ENCODE measurements around the gene CUL4B.
A peak's percentile ranks its signal among the peaks of the same experiment; 100 is the strongest.

CUL4B gene

DNA sequence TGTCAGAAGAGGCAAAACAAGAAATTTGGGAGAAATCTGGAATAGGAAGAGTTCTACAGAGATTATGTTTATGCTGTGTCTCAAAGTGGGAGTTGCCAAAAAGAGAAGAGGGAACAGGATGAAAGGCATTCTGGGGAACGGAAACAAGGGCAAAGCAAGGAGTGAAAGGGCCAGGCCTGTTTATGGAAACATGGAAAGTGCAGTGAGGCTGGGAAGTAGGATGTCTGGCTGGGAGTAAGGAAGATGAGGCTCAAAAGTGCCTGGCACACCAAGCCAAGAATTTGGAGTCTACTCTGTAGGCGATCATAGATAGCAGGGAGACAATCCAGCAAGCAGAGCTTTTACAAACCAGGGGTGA is 1.8 kb upstream of the CUL4B start:
- no peak for DNase-seq
- Histone ChIP-seq H3K23ac (ENCODE audit: low read length) (no peak overlapping the region), H2BK5ac (ENCODE audit: low read length) (no peak overlapping the region), H4K8ac (ENCODE audit: low read depth, low read length) (no peak overlapping the region), H3K79me1 (ENCODE audit: low read length) (no peaks in the 10 kb centered on the region), H3K36me3 (ENCODE audit: control insufficient read depth, insufficient read depth, low read length) (no peaks in the 10 kb centered on the region), H3K56ac (ENCODE audit: low read length) (no peak overlapping the region), H2AK5ac (ENCODE audit: low read length) (no peak overlapping the region), H3K18ac (ENCODE audit: low read length) (no peak overlapping the region), H3K4me1 (ENCODE audit: control insufficient read depth, low read depth, low read length) (no peaks in the 10 kb centered on the region), H3K79me2 (ENCODE audit: control insufficient read depth, insufficient read depth, low read length) (peaks cover 2% of the 10 kb centered on the region), H3K4me2 (ENCODE audit: low read length) (no peak overlapping the region), H3K4ac (ENCODE audit: low read depth, low read length) (peak overlapping the region; percentile 16), H3K4me3 (ENCODE audit: low read length) (no peak overlapping the region), H3K27ac (ENCODE audit: low read depth, low read length) (no peak overlapping the region), H3K9ac (ENCODE audit: low read length) (no peak overlapping the region), H2BK120ac (ENCODE audit: low read depth, low read length) (no peak overlapping the region), H4K5ac (ENCODE audit: low read length) (no peak overlapping the region), H3K27me3 (ENCODE audit: insufficient read depth, low read length, poor library complexity) (no peaks in the 10 kb centered on the region), H2BK15ac (replicated peaks; ENCODE audit: low read depth) (no peak overlapping the region)
- WGBS (ENCODE audit: extremely low coverage, insufficient coverage, low lambda C conversion rate): no CpG with 5 or more reads among the region's 2 CpGs

DNA sequence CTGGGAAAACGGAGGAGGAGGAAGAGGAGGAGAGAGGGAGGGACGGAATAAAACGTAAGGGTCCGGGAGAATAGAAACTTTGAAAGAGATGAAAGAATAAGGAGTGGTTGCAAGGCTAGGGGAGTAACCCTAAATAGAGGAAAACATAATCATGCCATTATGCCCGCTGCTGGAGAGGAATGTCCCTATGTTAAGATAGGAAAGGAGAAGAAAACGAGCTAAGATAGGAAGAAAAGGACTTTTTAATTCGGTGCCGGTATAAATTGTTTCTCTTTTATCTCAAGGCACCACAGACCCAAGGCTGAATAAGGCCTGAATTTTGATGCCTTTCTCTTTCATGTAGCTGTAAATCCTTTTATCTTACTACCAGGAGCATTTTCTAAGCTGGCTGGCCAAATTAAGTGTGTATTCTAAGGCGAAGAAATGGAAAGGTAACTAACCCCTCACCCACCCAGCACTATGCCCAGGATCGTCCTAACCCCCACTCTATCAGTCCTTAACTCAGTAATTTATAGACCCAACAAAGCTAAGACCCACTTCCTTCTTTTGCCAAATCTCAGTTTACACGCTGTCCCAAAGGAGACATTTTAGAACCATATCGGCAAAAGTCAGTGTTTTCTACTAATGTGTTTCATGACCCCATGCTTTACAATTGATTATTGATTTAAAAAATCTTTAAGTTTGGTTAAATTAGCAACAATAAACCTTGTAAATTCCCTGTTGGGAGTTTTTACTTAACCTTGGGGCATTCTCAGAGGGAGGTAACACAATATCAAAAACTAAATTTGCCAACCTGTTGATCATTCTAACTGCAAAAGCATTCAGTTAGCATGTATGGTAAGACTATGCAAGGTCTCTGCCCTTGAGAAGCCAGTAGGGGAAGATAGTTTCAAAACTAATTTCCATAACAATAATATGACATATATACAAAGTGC is 1.1 kb upstream of the CUL4B start:
- H4K8ac ChIP-seq (ENCODE audit: low read depth, low read length): no peak overlapping the region
- no peak overlapping the region for H3K18ac ChIP-seq (ENCODE audit: low read length)

DNA sequence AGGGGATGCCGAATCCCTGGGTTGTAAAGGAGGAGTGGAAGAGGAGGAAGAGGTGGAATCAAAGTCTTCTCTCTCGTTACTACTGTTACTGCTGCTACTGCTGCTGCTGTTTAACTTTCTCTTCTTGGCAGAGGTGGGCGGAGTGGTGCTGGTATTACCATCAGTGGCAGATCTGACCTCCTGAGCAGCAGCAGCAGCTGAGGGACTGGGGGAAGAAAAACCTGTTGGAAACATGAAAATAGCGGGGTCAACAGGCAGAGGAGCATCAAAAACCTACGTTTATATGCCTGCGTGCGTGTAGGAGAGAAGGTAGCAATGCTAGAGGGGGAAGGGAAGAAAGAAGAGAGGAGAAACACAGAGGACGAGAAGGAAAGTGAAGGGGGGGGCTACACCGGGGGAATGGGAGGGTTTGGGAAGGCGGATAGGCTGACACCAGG is 339 bp downstream of the CUL4B start:
- no peak for DNase-seq
- Histone ChIP-seq H3K4ac (ENCODE audit: low read depth, low read length) (no peak overlapping the region), H2BK120ac (ENCODE audit: low read depth, low read length) (no peak overlapping the region)

More for the DNA sequence above, 1.1 kb upstream of the CUL4B start:
- no peak overlapping the region for H2BK120ac ChIP-seq (ENCODE audit: low read depth, low read length)
- H3K79me1 ChIP-seq (ENCODE audit: low read length): no peaks in the 10 kb centered on the region
- no CpG with 5 or more reads among the region's 12 CpGs for WGBS (ENCODE audit: extremely low coverage, insufficient coverage, low lambda C conversion rate)
- no peak overlapping the region for H2AK5ac ChIP-seq (ENCODE audit: low read length)
- no peak overlapping the region for H4K5ac ChIP-seq (ENCODE audit: low read length)
- no peak overlapping the region for H2BK5ac ChIP-seq (ENCODE audit: low read length)
- DNase-seq: no peak
- H3K4me3 ChIP-seq (ENCODE audit: low read length): peak overlapping the region; percentile 4
- peaks cover 2% of the 10 kb centered on the region for H3K79me2 ChIP-seq (ENCODE audit: control insufficient read depth, insufficient read depth, low read length)
- no peak overlapping the region for H2BK15ac ChIP-seq (replicated peaks; ENCODE audit: low read depth)
- H3K9ac ChIP-seq (ENCODE audit: low read length): peak overlapping the region; percentile 70
- H3K4me1 ChIP-seq (ENCODE audit: control insufficient read depth, low read depth, low read length): no peaks in the 10 kb centered on the region
- peak overlapping the region; percentile 5 for H3K27ac ChIP-seq (ENCODE audit: low read depth, low read length)
- peak overlapping the region; percentile 39 for H3K4me2 ChIP-seq (ENCODE audit: low read length)
- H3K27me3 ChIP-seq (ENCODE audit: insufficient read depth, low read length, poor library complexity): no peaks in the 10 kb centered on the region
- H3K23ac ChIP-seq (ENCODE audit: low read length): no peak overlapping the region
- H3K36me3 ChIP-seq (ENCODE audit: control insufficient read depth, insufficient read depth, low read length): no peaks in the 10 kb centered on the region
- H3K4ac ChIP-seq (ENCODE audit: low read depth, low read length): no peak overlapping the region
- H3K56ac ChIP-seq (ENCODE audit: low read length): peak overlapping the region; percentile 45

DNA sequence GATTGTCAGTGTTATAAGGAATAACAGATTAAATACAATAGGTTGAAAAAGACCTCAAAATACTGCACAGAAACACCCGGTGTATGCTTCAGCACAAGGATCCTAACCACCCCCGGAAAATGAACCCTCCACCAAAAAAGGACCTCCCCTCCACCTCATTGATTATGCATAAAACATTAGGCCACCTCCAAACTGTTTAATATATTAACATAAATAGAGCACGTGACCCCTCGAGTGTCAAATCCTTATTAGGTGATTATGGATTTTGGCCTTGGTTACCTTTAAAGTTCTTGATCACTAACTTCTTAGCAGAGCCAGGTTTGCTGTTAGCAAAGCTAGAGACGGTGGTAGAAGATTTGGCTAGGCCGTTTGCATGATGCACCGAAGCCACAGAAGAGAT is 958 bp downstream of the CUL4B start:
- H3K9ac ChIP-seq (ENCODE audit: low read length): peak overlapping the region; percentile 82
- H2BK120ac ChIP-seq (ENCODE audit: low read depth, low read length): no peak overlapping the region
- H3K18ac ChIP-seq (ENCODE audit: low read length): no peak overlapping the region
- DNase-seq: no peak
- peak overlapping the region; percentile 54 for H3K4me3 ChIP-seq (ENCODE audit: low read length)
- H3K27me3 ChIP-seq (ENCODE audit: insufficient read depth, low read length, poor library complexity): no peaks in the 10 kb centered on the region
- H3K27ac ChIP-seq (ENCODE audit: low read depth, low read length): peak overlapping the region; percentile 91
- H4K5ac ChIP-seq (ENCODE audit: low read length): no peak overlapping the region
- no peak overlapping the region for H2AK5ac ChIP-seq (ENCODE audit: low read length)
- no peak overlapping the region for H3K23ac ChIP-seq (ENCODE audit: low read length)
- H3K4ac ChIP-seq (ENCODE audit: low read depth, low read length): no peak overlapping the region
- H3K4me2 ChIP-seq (ENCODE audit: low read length): peak overlapping the region; percentile 52
- peak overlapping the region; percentile 87 for H3K56ac ChIP-seq (ENCODE audit: low read length)
- no CpG with 5 or more reads among the region's 7 CpGs for WGBS (ENCODE audit: extremely low coverage, insufficient coverage, low lambda C conversion rate)
- H2BK5ac ChIP-seq (ENCODE audit: low read length): no peak overlapping the region
- no peaks in the 10 kb centered on the region for H3K4me1 ChIP-seq (ENCODE audit: control insufficient read depth, low read depth, low read length)
- H2BK15ac ChIP-seq (replicated peaks; ENCODE audit: low read depth): no peak overlapping the region
- no peaks in the 10 kb centered on the region for H3K36me3 ChIP-seq (ENCODE audit: control insufficient read depth, insufficient read depth, low read length)
- peaks cover 2% of the 10 kb centered on the region for H3K79me2 ChIP-seq (ENCODE audit: control insufficient read depth, insufficient read depth, low read length)
- H3K79me1 ChIP-seq (ENCODE audit: low read length): no peaks in the 10 kb centered on the region
- H4K8ac ChIP-seq (ENCODE audit: low read depth, low read length): no peak overlapping the region

More for the DNA sequence above, 339 bp downstream of the CUL4B start:
- peak overlapping the region; percentile 61 for H3K18ac ChIP-seq (ENCODE audit: low read length)
- H2AK5ac ChIP-seq (ENCODE audit: low read length): no peak overlapping the region
- H3K27me3 ChIP-seq (ENCODE audit: insufficient read depth, low read length, poor library complexity): no peaks in the 10 kb centered on the region
- H3K4me3 ChIP-seq (ENCODE audit: low read length): peak overlapping the region; percentile 54
- no peak overlapping the region for H3K23ac ChIP-seq (ENCODE audit: low read length)
- peaks cover 2% of the 10 kb centered on the region for H3K79me2 ChIP-seq (ENCODE audit: control insufficient read depth, insufficient read depth, low read length)
- WGBS (ENCODE audit: extremely low coverage, insufficient coverage, low lambda C conversion rate): no CpG with 5 or more reads among the region's 10 CpGs
- H3K79me1 ChIP-seq (ENCODE audit: low read length): no peaks in the 10 kb centered on the region
- no peak overlapping the region for H4K8ac ChIP-seq (ENCODE audit: low read depth, low read length)
- peak overlapping the region; percentile 87 for H3K56ac ChIP-seq (ENCODE audit: low read length)
- H3K36me3 ChIP-seq (ENCODE audit: control insufficient read depth, insufficient read depth, low read length): no peaks in the 10 kb centered on the region
- H2BK5ac ChIP-seq (ENCODE audit: low read length): no peak overlapping the region
- peak overlapping the region; percentile 91 for H3K27ac ChIP-seq (ENCODE audit: low read depth, low read length)
- H3K4me1 ChIP-seq (ENCODE audit: control insufficient read depth, low read depth, low read length): no peaks in the 10 kb centered on the region
- H4K5ac ChIP-seq (ENCODE audit: low read length): no peak overlapping the region
- H3K4me2 ChIP-seq (ENCODE audit: low read length): peak overlapping the region; percentile 52
- H3K9ac ChIP-seq (ENCODE audit: low read length): peak overlapping the region; percentile 82
- H2BK15ac ChIP-seq (replicated peaks; ENCODE audit: low read depth): no peak overlapping the region

DNA sequence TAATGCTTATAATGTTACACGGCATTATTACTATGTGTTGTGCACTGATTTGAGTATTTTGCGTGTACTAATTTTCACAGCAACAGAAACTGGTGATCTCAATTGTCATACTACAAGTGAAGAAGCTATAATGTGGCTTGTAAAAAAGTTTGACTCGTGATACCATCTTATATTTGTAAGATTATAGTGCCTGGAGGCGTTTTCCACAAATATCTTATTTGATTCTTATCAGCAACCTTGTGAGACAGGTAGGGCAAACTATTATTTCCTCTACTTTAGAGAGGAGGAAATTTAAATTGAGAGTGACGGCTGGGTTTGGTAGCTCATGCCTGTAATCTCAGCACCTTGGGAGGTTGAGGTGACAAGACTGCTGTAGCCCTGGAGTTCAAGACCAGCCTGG is 4.5 kb downstream of the CUL4B start:
- no peak overlapping the region for H3K18ac ChIP-seq (ENCODE audit: low read length)
- H2BK15ac ChIP-seq (replicated peaks; ENCODE audit: low read depth): no peak overlapping the region
- H3K56ac ChIP-seq (ENCODE audit: low read length): no peak overlapping the region
- no peak overlapping the region for H2BK120ac ChIP-seq (ENCODE audit: low read depth, low read length)
- no CpG with 5 or more reads among the region's 5 CpGs for WGBS (ENCODE audit: extremely low coverage, insufficient coverage, low lambda C conversion rate)
- H4K5ac ChIP-seq (ENCODE audit: low read length): no peak overlapping the region
- no peak overlapping the region for H4K8ac ChIP-seq (ENCODE audit: low read depth, low read length)
- no peak overlapping the region for H3K23ac ChIP-seq (ENCODE audit: low read length)
- H3K4me1 ChIP-seq (ENCODE audit: control insufficient read depth, low read depth, low read length): no peaks in the 10 kb centered on the region
- DNase-seq: no peak
- H3K4me3 ChIP-seq (ENCODE audit: low read length): no peak overlapping the region
- H3K79me1 ChIP-seq (ENCODE audit: low read length): no peaks in the 10 kb centered on the region
- H2BK5ac ChIP-seq (ENCODE audit: low read length): no peak overlapping the region
- H3K27me3 ChIP-seq (ENCODE audit: insufficient read depth, low read length, poor library complexity): no peaks in the 10 kb centered on the region
- H3K4ac ChIP-seq (ENCODE audit: low read depth, low read length): no peak overlapping the region
- no peak overlapping the region for H3K4me2 ChIP-seq (ENCODE audit: low read length)
- H2AK5ac ChIP-seq (ENCODE audit: low read length): no peak overlapping the region
- peaks cover 2% of the 10 kb centered on the region for H3K79me2 ChIP-seq (ENCODE audit: control insufficient read depth, insufficient read depth, low read length)
- no peak overlapping the region for H3K27ac ChIP-seq (ENCODE audit: low read depth, low read length)
- no peaks in the 10 kb centered on the region for H3K36me3 ChIP-seq (ENCODE audit: control insufficient read depth, insufficient read depth, low read length)
- H3K9ac ChIP-seq (ENCODE audit: low read length): no peak overlapping the region

All from mesendoderm (in vitro differentiated cells).